HG02970 (cell line): ENCODE data around the gene SUCLG2.

Experiments used
- ATAC-seq: cut with Tn5 transposase; IDR thresholded peaks from one replicate; pipeline ENCODE4 v1.9.1; 2021; ENCODE audit warnings: mild to moderate bottlenecking, moderate library complexity, moderate number of reproducible peaks; ENCODE audit not compliant: unreplicated experiment, low FRiP score

Gene SUCLG2

DNA sequence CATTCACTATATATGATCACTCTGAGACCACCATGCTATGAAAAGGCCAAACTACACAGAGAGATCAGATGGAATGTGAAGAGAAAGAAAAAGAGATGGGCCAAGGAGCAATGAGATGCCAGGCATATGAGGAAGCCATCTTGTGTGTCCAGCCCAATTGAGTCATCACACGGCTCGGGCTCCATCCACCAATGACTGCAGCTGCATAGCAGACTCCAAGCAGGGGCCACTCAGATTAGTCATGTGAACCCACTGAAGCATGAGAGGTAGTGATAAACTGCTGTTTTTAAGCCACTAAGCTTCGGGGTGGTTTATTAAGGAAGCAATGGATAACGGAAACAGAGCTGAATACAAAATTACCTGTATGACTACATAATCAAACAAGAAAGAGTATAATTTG lies 185.9 kb downstream of the SUCLG2 start:
- ATAC-seq = no peak

DNA sequence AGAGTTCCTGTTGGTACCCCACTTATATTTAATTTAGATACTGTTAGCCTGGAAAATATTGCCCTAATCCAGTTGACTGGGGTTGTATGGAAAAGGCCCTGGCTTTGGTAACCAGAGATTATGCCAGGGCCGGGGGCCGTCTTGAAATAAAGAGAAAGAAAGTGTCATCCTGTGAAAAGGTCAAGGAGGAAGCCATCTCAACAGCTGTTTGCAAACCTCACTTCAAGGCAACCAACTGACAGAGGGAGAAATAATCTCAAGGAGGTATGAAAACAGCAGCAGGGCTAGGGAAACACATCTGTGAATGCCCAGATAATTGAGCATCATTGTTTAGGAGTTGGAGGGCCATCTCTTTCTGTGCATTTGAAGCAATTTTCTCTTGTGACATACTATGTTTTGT lies 190.8 kb downstream of the SUCLG2 start:
- no peak for ATAC-seq

DNA sequence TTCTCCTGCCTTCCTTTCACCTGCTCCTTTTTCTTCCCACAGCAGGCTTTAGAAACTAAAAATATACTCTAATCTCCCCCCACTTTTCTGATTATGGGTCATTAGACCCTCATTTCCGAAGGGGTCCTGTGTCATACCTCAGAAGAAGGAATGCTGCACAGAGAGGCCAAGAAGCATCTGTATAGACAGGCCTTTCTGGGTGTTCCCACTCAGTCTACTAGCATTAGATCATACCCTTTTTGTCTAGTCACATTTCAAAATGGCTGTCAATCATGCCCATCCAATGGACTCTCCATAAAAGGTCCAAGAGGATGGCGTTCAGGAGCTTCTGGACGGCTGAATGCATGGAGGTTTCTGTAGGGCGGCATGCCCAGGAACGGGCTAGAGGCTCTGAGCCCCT lies 192.2 kb downstream of the SUCLG2 start:
- no peak for ATAC-seq

- no peak for ATAC-seq
Observed at GRCh38 chr3:67461667-67462142, 192.7 kb downstream of the SUCLG2 start.

DNA sequence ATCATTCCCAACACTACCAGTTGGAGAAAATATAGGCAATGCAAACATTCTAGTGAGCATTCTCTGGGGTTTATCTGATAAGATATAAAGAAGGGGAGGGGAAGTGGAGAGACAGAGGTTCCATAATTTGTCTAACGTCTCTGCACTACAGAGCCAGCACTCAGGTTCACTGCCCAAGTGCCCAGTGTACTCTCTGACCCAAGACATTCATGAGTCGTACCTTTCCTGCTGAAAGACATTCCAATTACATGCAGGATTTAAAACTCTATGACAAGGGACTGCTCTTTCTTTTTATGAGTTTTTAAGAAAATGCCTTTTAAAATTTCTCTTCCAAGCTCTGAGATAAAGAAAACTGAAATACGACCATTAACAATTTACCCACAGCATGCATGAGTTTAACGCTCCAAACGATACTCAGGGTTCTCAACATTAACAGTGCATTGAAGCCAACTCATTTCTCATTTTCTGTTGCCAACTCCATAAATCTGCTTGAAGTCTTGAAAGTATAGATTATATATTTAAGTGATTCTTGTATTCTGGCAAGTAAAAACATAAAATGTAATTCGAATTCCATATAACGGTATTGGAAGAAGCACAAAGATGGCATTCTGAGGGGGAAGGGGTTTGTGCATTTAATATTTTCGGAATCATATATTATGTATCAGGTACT lies 193.4 kb downstream of the SUCLG2 start:
- no peak for ATAC-seq

DNA sequence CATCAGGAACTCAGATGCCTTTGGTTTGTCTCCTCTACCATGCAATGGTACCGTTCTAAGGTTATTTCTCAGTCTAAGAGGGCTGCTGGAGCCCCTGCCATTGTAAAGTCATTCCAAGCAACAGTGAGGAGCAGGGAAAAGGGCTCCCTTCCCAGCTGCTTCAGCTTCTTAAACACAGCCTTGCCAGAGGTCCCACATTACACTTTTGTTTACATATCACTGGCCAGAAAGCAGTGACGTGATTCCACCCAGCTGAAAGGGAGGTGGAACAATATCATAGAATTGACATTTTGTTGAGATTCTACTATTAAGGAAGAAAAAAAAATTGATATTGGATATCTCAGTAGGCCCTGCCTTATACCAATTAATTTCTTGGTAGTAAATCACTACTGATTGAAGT lies 194.6 kb downstream of the SUCLG2 start:
- ATAC-seq = no peak

DNA sequence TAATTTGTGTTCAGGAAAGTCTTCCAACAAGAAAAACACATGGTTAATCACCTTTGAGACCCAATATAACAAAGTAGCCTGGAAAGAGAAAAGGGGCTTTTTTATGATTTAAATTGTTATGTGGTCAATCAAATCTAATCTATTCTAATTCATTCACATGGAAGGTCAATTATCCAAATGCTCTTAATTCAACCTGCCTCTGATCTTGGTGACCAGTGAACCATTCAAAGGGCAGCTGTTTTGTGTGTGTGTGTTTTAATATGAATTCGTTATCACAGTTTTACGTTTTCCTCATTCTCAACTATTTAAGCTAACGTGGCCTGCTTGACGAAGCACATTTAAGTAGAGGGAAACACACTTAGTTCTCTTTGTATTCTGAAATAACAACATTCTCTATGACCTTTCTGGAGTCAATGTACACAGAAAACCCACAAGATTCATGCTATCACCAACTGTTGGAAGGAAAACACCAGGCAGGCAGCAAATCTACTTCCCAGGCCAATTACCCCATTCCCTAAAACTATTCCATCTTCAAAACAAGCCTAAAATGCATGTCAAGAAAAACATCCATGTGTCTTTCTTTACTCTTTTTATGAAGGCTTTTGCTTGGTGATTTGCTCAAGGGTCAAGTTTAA lies 195.4 kb downstream of the SUCLG2 start:
- ATAC-seq = no peak

DNA sequence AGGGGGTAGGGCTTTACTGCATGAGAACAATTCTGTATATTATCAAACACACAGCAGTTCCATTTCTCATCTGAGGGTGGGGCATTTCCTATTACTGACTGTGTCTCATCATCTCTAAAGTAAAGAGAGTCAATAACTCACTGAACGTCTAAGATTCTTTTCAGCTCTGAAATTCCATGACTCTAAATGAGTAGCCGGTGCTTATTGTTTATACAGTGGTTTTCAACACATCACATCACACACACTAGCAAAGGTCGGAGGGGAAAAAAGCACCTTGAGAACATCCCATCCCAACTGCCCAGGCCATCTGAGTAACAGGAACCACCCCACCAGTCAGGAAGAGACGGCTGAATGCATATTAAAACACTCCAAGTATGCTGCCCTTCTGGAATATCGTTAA lies 196.0 kb downstream of the SUCLG2 start:
- no peak for ATAC-seq

- no peak for ATAC-seq
Observed at GRCh38 chr3:67453628-67454027, 200.8 kb downstream of the SUCLG2 start.

DNA sequence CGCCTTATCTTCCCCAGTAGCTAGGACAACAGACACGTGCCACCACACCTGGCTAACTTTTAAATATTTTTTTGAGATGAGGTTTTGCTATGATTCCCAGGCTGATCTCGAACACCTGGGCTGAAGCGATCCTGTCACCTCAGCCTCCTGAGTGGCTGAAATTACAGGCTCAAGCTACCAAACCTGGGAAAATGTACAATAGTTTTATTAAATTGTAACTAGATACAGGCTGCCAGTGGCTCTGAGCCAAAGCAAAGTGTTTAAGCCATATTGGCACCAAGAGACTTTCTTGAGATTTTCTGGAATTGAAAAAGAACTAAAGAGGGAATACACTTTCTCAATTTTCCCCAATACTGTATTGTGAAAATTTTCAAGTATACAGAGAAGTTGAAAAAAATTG lies 204.3 kb downstream of the SUCLG2 start:
- no peak for ATAC-seq

DNA sequence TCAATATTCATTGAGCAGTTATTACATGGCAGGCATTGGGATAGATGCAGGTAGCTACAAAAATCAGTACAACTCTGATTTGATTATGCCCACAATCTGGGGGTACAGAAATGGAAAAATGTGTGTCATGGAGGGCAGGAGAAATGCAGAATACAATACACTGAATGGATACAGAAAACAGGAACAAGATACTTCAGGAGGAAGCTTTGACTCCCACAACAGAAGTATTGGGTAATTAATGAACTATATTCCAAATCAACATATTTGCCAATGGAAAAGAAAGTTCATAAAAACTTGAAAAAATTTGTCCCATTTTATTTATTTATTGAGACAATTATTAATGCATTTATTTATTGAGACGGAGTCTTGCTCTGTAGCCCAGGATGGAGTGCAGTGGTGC lies 207.0 kb downstream of the SUCLG2 start:
- ATAC-seq = no peak

- no peak for ATAC-seq
Observed at GRCh38 chr3:67437789-67438188, 216.6 kb downstream of the SUCLG2 start.

GRCh38 chr3:67437090-67437489 lies 217.3 kb downstream of the SUCLG2 start:
- ATAC-seq = no peak

- ATAC-seq = no peak
Observed at GRCh38 chr3:67433109-67433508, 221.3 kb downstream of the SUCLG2 start.

DNA sequence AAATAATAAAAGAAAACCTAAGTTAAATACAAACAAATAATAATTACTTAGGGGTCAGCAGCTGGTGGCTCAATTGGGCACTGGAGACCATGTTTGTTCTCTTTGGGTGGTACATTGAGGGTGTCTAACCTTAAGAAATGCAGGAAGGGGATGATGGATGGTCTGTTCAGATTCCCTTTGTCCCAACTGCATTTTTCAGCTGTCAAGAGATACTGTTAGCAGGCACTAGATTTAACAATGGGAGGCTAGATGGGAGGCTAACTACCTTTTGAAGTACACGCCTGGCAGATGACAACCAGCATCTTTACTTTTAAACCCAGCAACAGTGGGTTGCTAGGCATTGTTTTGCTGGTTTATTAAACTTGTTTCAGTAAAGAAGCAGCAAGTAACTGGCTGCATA lies 222.5 kb downstream of the SUCLG2 start:
- no peak for ATAC-seq

DNA sequence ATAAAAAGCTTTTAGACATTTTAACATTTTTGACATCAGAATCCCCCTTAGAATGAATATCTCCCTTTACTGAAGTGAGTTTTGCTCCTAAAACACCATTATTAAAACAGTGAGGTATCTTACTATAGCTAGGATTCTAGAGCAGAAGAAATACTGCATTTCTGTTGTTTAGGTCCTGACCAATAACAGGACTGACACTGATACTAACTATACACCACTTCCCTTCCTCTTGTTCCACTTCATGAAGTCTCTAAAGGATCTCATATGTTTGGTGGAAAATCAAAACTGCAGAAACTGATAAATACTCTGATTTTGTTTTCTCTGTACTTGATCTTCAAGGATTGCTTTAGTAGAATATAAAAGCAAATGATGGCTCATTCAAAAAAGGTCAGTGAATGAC lies 230.7 kb downstream of the SUCLG2 start:
- no peak for ATAC-seq

GRCh38 chr3:67421912-67422311 lies 232.5 kb downstream of the SUCLG2 start:
- no peak for ATAC-seq

DNA sequence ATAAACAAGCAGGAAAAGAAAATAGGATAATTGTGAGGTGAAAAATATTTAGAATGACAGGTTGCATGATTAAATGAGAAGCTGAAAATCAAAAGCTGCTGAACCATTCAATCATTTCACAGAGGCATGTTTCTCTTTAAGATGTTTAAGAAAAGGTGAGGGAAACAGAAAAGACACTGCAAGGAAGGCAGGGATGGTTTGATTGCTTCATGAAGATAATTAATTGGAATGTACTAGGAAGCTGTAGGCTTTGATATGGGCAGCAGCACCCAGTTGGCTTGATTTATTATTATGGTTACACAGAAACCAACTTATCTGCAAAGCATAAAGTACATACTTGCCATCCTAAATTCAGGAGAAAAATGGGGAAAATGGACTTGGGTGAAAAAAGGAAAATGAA lies 234.6 kb downstream of the SUCLG2 start:
- ATAC-seq = no peak

- no peak for ATAC-seq
Observed at GRCh38 chr3:67419218-67419529, 235.2 kb downstream of the SUCLG2 start.

- ATAC-seq = no peak
Observed at GRCh38 chr3:67418426-67419217, 235.8 kb downstream of the SUCLG2 start.

- no peak for ATAC-seq
Observed at GRCh38 chr3:67416703-67417102, 237.7 kb downstream of the SUCLG2 start.

- ATAC-seq = no peak
Observed at GRCh38 chr3:67415511-67415910, 238.9 kb downstream of the SUCLG2 start.
